ENCODE data around the gene ACSBG1.

ACSBG1 gene

GRCh38 chr15:78133801-78134200 is 100.6 kb downstream of the ACSBG1 start:
- in situ Hi-C loops (cut with MboI; ENCODE audit: low sequenced_read_pairs), result no loop called here

- in situ Hi-C loops (cut with MboI; ENCODE audit: low sequenced_read_pairs), result no loop called here
Measured at GRCh38 chr15:78131295-78132061, 102.9 kb downstream of the ACSBG1 start, which contains the start of gene CIB2. CIB2 (minus strand) TSS chr15:78131445; CDS start chr15:78131215, 230 bp downstream.

- in situ Hi-C loops (cut with MboI; ENCODE audit: low sequenced_read_pairs), result no loop called here
Measured at GRCh38 chr15:78130466-78131294, 103.7 kb downstream of the ACSBG1 start.

- in situ Hi-C loops (cut with MboI; ENCODE audit: low sequenced_read_pairs), result no loop called here
Measured at GRCh38 chr15:78129751-78130287, 104.5 kb downstream of the ACSBG1 start.

- in situ Hi-C loops (cut with MboI; ENCODE audit: low sequenced_read_pairs), result no loop called here
Measured at GRCh38 chr15:78129077-78129750, 105.2 kb downstream of the ACSBG1 start.

- in situ Hi-C loops (cut with MboI; ENCODE audit: low sequenced_read_pairs), result no loop called here
Measured at GRCh38 chr15:78127882-78128281, 106.5 kb downstream of the ACSBG1 start.

GRCh38 chr15:78125267-78125666 is 109.1 kb downstream of the ACSBG1 start:
- in situ Hi-C loops (cut with MboI; ENCODE audit: low sequenced_read_pairs), result no loop called here

- in situ Hi-C loops (cut with MboI; ENCODE audit: low sequenced_read_pairs), result loop anchor here (25.0 kb wide), 1 partner anchor 158 kb away; no protein-coding TSS in a partner anchor
Measured at GRCh38 chr15:78120523-78120922, 113.8 kb downstream of the ACSBG1 start.

Data from hTERT RPE-1 (cell line).